ENCODE results near the gene PEX12.

GRCh38 chr17:35566968-35567367, 11.4 kb downstream of the PEX12 start:
- no peak for TF ChIP-seq CTCF (IDR thresholded peaks at IDR 0.05)
- no peak for TF ChIP-seq ZFX (IDR thresholded peaks at IDR 0.05; ENCODE audit: borderline replicate concordance)
